ENCODE results near the gene TPGS2.

Gene TPGS2

GRCh38 chr18:36828157-36828629 is 609 bp downstream of the TPGS2 start:
- Histone ChIP-seq H2AFZ (ENCODE audit: low read depth, low read length, severe bottlenecking) (peak overlapping the region; percentile 92), H3K79me2 (ENCODE audit: insufficient read depth, low read length) (peaks cover 32% of the 10 kb centered on the region)
- TF ChIP-seq EZH2phosphoT487 (conservative IDR thresholded peaks at IDR 0.05; ENCODE audit: low read length) (no peak), CTCF (IDR thresholded peaks at IDR 0.05; ENCODE audit: insufficient read depth, low read length, poor library complexity, severe bottlenecking) (no peak)

GRCh38 chr18:36826556-36826955 is 2.2 kb downstream of the TPGS2 start:
- H2AFZ ChIP-seq (ENCODE audit: low read depth, low read length, severe bottlenecking) = no peak overlapping the region
- no peaks in the 10 kb centered on the region for H3K36me3 ChIP-seq (ENCODE audit: low read length)
- H3K4me2 ChIP-seq (ENCODE audit: low read depth, low read length, poor library complexity, severe bottlenecking) = peak overlapping the region; percentile 64
- H3K4me3 ChIP-seq (ENCODE audit: insufficient read depth, low read length, poor library complexity, severe bottlenecking) = no peak overlapping the region
- H3K9ac ChIP-seq (ENCODE audit: low read length) = no peak overlapping the region
- no peak overlapping the region for H3K27ac ChIP-seq (ENCODE audit: low read depth, low read length)
- peaks cover 32% of the 10 kb centered on the region for H3K79me2 ChIP-seq (ENCODE audit: insufficient read depth, low read length)
- no peaks in the 10 kb centered on the region for H3K9me3 ChIP-seq (ENCODE audit: insufficient read depth, low read length)
- H3F3A ChIP-seq (ENCODE audit: insufficient read depth) = peaks cover 11% of the 10 kb centered on the region
- no peak for TF ChIP-seq EZH2phosphoT487 (conservative IDR thresholded peaks at IDR 0.05; ENCODE audit: low read length)
- no peak for TF ChIP-seq CTCF (IDR thresholded peaks at IDR 0.05; ENCODE audit: insufficient read depth, low read length, poor library complexity, severe bottlenecking)
- H3K27me3 ChIP-seq (ENCODE audit: low read length) = no peaks in the 10 kb centered on the region
- H3K9me2 ChIP-seq (replicated peaks; ENCODE audit: insufficient read depth, low read length) = no peaks in the 10 kb centered on the region
- H4K20me1 ChIP-seq (ENCODE audit: low read depth, low read length) = no peaks in the 10 kb centered on the region

More at GRCh38 chr18:36828157-36828629, 609 bp downstream of the TPGS2 start:
- H3K9me2 ChIP-seq (replicated peaks; ENCODE audit: insufficient read depth, low read length) = no peaks in the 10 kb centered on the region
- no peaks in the 10 kb centered on the region for H3K36me3 ChIP-seq (ENCODE audit: low read length)
- no peaks in the 10 kb centered on the region for H4K20me1 ChIP-seq (ENCODE audit: low read depth, low read length)
- H3K9me3 ChIP-seq (ENCODE audit: insufficient read depth, low read length) = no peaks in the 10 kb centered on the region
- no peaks in the 10 kb centered on the region for H3K27me3 ChIP-seq (ENCODE audit: low read length)
- H3K4me3 ChIP-seq (ENCODE audit: insufficient read depth, low read length, poor library complexity, severe bottlenecking) = peak overlapping the region; percentile 88
- H3K27ac ChIP-seq (ENCODE audit: low read depth, low read length) = peak overlapping the region; percentile 19
- peak overlapping the region; percentile 64 for H3K4me2 ChIP-seq (ENCODE audit: low read depth, low read length, poor library complexity, severe bottlenecking)
- peaks cover 11% of the 10 kb centered on the region for H3F3A ChIP-seq (ENCODE audit: insufficient read depth)
- H3K9ac ChIP-seq (ENCODE audit: low read length) = peak overlapping the region; percentile 75

GRCh38 chr18:36825526-36825925 is 3.3 kb downstream of the TPGS2 start:
- H3K9me2 ChIP-seq (replicated peaks; ENCODE audit: insufficient read depth, low read length) = no peaks in the 10 kb centered on the region
- no peaks in the 10 kb centered on the region for H3K27me3 ChIP-seq (ENCODE audit: low read length)
- H3K36me3 ChIP-seq (ENCODE audit: low read length) = no peaks in the 10 kb centered on the region
- H3K9me3 ChIP-seq (ENCODE audit: insufficient read depth, low read length) = no peaks in the 10 kb centered on the region
- H2AFZ ChIP-seq (ENCODE audit: low read depth, low read length, severe bottlenecking) = no peak overlapping the region
- TF ChIP-seq CTCF (IDR thresholded peaks at IDR 0.05; ENCODE audit: insufficient read depth, low read length, poor library complexity, severe bottlenecking) (no peak), EZH2phosphoT487 (conservative IDR thresholded peaks at IDR 0.05; ENCODE audit: low read length) (no peak)
- H3K9ac ChIP-seq (ENCODE audit: low read length) = no peak overlapping the region
- no peak overlapping the region for H3K27ac ChIP-seq (ENCODE audit: low read depth, low read length)
- H3K4me3 ChIP-seq (ENCODE audit: insufficient read depth, low read length, poor library complexity, severe bottlenecking) = no peak overlapping the region
- H3K79me2 ChIP-seq (ENCODE audit: insufficient read depth, low read length) = peaks cover 40% of the 10 kb centered on the region
- H3K4me2 ChIP-seq (ENCODE audit: low read depth, low read length, poor library complexity, severe bottlenecking) = no peak overlapping the region
- H3F3A ChIP-seq (ENCODE audit: insufficient read depth) = peaks cover 11% of the 10 kb centered on the region
- H4K20me1 ChIP-seq (ENCODE audit: low read depth, low read length) = no peaks in the 10 kb centered on the region

All from SU-DHL-6 (cell line).